GM19328 (cell line): ENCODE data around the gene STARD8.
"Not testable (repeated sequence)": the region's sequence is repeated elsewhere in the genome, so short reads cannot be mapped to it uniquely, and the experiment has no call there.

Experiments used
- ATAC-seq: cut with Tn5 transposase; IDR thresholded peaks from one replicate; pipeline ENCODE4 v1.9.1; 2021; ENCODE audit warnings: mild to moderate bottlenecking, moderate library complexity; ENCODE audit not compliant: unreplicated experiment

STARD8 gene

GRCh38 chrX:68647156-68647957 is at the start of gene STARD8:
STARD8 (plus strand) TSS chrX:68647666; CDS start chrX:68647883, 217 bp downstream.
- no peak for ATAC-seq

- no peak for ATAC-seq
Observed at GRCh38 chrX:68598841-68599240, 48.6 kb upstream of the STARD8 start.

- ATAC-seq: no peak
Observed at GRCh38 chrX:68599256-68600152, 48.0 kb upstream of the STARD8 start.

- not testable (repeated sequence) for ATAC-seq
Observed at GRCh38 chrX:68604216-68604615, 43.2 kb upstream of the STARD8 start.

GRCh38 chrX:68614733-68615132 is 32.7 kb upstream of the STARD8 start:
- ATAC-seq: not testable (repeated sequence)

- no peak for ATAC-seq
Observed at GRCh38 chrX:68627986-68628385, 19.5 kb upstream of the STARD8 start.

- not testable (repeated sequence) for ATAC-seq
Observed at GRCh38 chrX:68629936-68630335, 17.5 kb upstream of the STARD8 start.

GRCh38 chrX:68631336-68631735 is 16.1 kb upstream of the STARD8 start:
- no peak for ATAC-seq

- no peak for ATAC-seq
Observed at GRCh38 chrX:68632491-68632890, 15.0 kb upstream of the STARD8 start.

- no peak for ATAC-seq
Observed at GRCh38 chrX:68633981-68634380, 13.5 kb upstream of the STARD8 start.

- ATAC-seq: no peak
Observed at GRCh38 chrX:68634649-68635227, 12.7 kb upstream of the STARD8 start.

GRCh38 chrX:68640661-68641060 is 6.8 kb upstream of the STARD8 start:
- no peak for ATAC-seq

GRCh38 chrX:68644861-68645260 is 2.6 kb upstream of the STARD8 start:
- ATAC-seq: no peak

- no peak for ATAC-seq
Observed at GRCh38 chrX:68646421-68646820, 1.0 kb upstream of the STARD8 start.

- ATAC-seq: no peak
Observed at GRCh38 chrX:68648960-68649359, 1.5 kb downstream of the STARD8 start.

GRCh38 chrX:68650491-68650890 is 3.0 kb downstream of the STARD8 start:
- ATAC-seq: no peak

GRCh38 chrX:68651110-68651509 is 3.6 kb downstream of the STARD8 start:
- no peak for ATAC-seq

GRCh38 chrX:68652326-68653170 is 5.1 kb downstream of the STARD8 start:
- no peak for ATAC-seq

- no peak for ATAC-seq
Observed at GRCh38 chrX:68654693-68655092, 7.2 kb downstream of the STARD8 start.

- ATAC-seq: not testable (repeated sequence)
Observed at GRCh38 chrX:68656473-68656872, 9.0 kb downstream of the STARD8 start.

- ATAC-seq: no peak
Observed at GRCh38 chrX:68658530-68658929, 11.1 kb downstream of the STARD8 start.
